OCI-LY1 (cell line): ENCODE results near the gene ZNF688.

Source experiments
- EZH2 ChIP-seq: fragments of 200-600 bp; sonication (generic), shearing (Covaris generic); IDR thresholded peaks from 2 replicates; pipeline ENCODE4 v1.8.0; 2017; ENCODE audit warnings: borderline replicate concordance, mixed run types, mild to moderate bottlenecking, antibody characterized with exemption, low read length, moderate library complexity, mixed read lengths
- TF ChIP-seq, protein P1 (sequence below): fragments of 200-600 bp; sonication (generic), shearing (Covaris generic); IDR thresholded peaks from 2 replicates; pipeline ENCODE4 v1.5.1; 2017; ENCODE audit warnings: mild to moderate bottlenecking, antibody characterized with exemption, low read length, moderate library complexity, mixed read lengths

DNA sequence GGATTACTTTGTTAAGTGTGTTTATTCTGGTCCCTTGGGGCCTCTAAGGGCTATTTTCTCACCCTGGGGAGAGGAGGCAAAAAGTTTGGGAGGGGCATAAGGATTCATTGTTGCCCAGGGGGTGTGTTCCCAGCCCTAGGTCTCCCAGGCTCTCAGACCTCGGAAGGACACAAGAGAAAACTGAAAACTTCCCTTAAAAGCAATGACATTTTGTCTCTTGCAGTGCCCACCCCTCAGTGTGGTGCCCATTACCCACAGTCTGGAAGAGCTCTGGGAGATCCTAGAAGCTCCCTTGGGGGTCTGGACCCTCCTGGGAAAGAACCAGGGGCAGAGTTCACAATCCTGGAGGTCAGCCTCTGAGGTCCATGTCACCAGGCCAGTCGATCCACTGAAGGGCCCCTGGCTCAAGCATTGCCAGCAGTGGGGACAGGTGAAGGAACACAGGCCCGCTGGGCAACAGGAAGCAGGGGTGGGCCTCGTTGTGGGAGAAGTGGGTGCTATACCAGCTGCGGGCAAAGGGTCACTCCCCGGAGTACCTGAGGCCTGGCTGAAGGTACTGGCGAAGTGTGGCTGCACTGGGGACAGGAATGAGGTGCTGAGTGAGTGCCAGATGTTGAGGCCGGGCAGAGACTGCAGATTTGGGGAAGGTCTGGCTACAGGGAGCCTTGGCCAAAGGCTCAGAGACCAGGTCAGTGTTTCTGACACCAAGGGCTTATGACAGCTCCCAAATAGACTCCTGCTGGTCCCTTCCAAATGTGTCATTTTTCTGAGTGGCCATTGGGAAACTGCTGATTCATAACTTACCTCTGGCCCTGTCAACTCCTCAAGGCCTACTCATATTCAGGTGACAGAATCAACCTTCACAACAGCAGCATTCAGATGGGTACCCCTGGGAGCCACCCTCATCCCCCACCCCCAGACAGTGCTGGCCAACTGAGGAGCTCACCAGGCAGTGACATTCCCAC lies 32.2 kb downstream of the ZNF688 start:
- TF ChIP-seq, protein P1, sequence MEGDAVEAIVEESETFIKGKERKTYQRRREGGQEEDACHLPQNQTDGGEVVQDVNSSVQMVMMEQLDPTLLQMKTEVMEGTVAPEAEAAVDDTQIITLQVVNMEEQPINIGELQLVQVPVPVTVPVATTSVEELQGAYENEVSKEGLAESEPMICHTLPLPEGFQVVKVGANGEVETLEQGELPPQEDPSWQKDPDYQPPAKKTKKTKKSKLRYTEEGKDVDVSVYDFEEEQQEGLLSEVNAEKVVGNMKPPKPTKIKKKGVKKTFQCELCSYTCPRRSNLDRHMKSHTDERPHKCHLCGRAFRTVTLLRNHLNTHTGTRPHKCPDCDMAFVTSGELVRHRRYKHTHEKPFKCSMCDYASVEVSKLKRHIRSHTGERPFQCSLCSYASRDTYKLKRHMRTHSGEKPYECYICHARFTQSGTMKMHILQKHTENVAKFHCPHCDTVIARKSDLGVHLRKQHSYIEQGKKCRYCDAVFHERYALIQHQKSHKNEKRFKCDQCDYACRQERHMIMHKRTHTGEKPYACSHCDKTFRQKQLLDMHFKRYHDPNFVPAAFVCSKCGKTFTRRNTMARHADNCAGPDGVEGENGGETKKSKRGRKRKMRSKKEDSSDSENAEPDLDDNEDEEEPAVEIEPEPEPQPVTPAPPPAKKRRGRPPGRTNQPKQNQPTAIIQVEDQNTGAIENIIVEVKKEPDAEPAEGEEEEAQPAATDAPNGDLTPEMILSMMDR = no peak
- no peak for TF ChIP-seq EZH2
